ENCODE data around the gene PPP4R2.

PPP4R2 gene

DNA sequence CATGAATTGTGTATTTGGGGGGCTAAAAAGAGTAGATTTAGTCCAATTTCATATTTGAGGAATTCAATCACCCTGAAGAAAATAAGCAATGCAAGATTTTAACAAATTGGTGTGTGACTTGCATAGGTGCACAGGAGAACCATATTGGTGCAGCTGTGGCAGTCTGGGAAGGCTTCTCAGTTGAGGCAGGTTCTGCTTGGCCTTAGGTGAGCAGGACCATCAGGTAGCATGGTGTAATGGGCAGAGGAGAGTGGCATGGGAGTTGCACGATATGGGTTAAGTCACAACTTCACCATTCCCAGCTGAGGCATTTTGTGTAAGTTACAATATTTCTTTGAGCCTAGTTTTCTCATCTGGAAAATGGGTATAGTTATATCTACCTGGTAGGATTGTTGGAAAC is 75.3 kb downstream of the PPP4R2 start:
- DNase-seq (ENCODE audit: low read depth, low spot score): no peak

DNA sequence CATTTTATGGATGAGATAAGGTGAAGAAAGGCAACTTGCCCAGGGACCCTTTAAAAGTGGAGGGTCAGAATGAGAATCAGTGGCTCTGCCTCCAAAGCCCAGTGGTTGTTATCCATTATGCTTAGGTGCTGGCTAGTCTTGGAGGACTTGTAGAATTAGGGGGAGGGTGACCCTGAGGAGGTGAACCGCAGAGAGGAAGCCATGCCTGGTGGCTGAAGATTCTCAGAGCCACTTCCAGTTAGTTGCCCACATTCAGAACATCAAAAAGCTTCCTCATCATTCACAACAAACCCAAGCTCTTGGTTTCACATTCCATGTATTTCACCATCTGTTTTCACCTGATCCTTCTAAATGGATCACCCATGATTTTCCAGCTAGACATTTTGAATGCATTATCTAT is 76.0 kb downstream of the PPP4R2 start:
- CTCF ChIA-PET: interaction anchor here (1.0 to 1.9 kb wide), 4 partner anchors 13 to 222 kb away, joined by 5 to 9 read pairs (median 6); no protein-coding TSS in a partner anchor
- TF ChIP-seq, protein P1, sequence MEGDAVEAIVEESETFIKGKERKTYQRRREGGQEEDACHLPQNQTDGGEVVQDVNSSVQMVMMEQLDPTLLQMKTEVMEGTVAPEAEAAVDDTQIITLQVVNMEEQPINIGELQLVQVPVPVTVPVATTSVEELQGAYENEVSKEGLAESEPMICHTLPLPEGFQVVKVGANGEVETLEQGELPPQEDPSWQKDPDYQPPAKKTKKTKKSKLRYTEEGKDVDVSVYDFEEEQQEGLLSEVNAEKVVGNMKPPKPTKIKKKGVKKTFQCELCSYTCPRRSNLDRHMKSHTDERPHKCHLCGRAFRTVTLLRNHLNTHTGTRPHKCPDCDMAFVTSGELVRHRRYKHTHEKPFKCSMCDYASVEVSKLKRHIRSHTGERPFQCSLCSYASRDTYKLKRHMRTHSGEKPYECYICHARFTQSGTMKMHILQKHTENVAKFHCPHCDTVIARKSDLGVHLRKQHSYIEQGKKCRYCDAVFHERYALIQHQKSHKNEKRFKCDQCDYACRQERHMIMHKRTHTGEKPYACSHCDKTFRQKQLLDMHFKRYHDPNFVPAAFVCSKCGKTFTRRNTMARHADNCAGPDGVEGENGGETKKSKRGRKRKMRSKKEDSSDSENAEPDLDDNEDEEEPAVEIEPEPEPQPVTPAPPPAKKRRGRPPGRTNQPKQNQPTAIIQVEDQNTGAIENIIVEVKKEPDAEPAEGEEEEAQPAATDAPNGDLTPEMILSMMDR (IDR thresholded peaks at IDR 0.05; ENCODE audit: insufficient read depth, low read length, missing control alignments): no peak
- no peak for DNase-seq (ENCODE audit: low read depth, low spot score)
- POLR2A ChIA-PET: interaction anchor here (1.2 kb wide), 1 partner anchor 181 kb away, joined by 3 read pairs; no protein-coding TSS in a partner anchor
- H3K4me3 ChIP-seq (ENCODE audit: low read depth, low read length): no peak overlapping the region

More for the DNA sequence above, 75.3 kb downstream of the PPP4R2 start:
- no peak overlapping the region for H3K4me3 ChIP-seq (ENCODE audit: low read depth, low read length)
- ChIA-PET CTCF (interaction anchor here (1.4 to 1.9 kb wide), 2 partner anchors 14 to 221 kb away, joined by 5 to 9 read pairs; no protein-coding TSS in a partner anchor), POLR2A (interaction anchor here (1.1 kb wide), 1 partner anchor 475 kb away, joined by 4 read pairs; no protein-coding TSS in a partner anchor)
- TF ChIP-seq, protein P1 (IDR thresholded peaks at IDR 0.05; ENCODE audit: insufficient read depth, low read length, missing control alignments): no peak

DNA sequence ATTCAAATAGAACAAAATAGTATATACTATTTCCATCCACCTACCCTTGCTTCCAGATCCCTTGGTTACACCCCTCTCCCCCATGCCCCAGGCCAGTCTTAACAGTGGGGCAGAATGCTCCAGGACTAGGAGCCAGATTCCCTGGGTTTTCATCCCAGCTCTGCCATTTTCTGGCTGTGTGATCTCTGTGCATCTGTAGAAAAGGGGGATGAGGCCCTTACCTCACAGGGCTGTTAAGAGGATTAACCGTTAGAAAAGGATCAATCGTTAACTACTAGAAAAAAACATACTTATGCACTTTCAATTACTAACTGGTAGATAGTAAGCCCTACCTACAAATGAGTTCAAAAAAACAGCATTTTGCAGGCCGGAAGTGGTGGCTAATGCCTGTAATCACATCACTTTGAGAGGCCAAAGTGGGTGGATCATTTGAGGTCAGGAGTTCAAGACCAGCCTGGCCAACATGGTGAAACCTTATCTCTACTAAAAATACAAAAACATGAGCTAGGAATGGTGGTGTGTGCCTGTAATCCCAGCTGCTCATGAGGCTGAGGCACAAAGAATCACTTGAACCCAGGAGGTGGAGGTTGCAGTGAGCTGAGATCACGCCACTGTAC is 76.6 kb downstream of the PPP4R2 start:
- DNase-seq (ENCODE audit: low read depth, low spot score): no peak
- ChIA-PET CTCF (interaction anchor here (1.0 to 1.9 kb wide), 5 partner anchors 12 to 222 kb away, joined by 5 to 9 read pairs (median 6); no protein-coding TSS in a partner anchor), POLR2A (interaction anchor here (1.2 kb wide), 1 partner anchor 181 kb away, joined by 3 read pairs; no protein-coding TSS in a partner anchor)
- TF ChIP-seq, protein P1 (IDR thresholded peaks at IDR 0.05; ENCODE audit: insufficient read depth, low read length, missing control alignments): no peak
- H3K4me3 ChIP-seq (ENCODE audit: low read depth, low read length): no peak overlapping the region

DNA sequence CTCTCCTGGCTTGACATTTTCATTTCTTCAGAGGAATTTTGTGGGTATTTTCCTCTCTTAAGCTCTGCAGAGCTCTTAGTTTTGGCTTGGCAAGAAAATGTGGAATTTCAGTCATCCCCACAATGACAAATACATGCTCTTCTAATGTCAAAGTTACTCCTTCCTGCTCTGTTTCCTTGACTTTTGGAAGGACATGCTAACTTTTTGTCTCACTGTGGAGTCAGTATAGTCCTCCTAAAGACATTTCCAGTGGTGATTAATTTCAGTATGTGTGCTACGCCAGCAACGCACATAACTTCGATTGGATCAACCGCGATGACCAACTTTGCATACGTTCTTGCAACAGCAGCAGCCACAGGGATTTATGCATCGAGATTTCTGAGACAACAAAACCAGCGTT is 78.2 kb downstream of the PPP4R2 start:
- no peak for DNase-seq (ENCODE audit: low read depth, low spot score)
- ChIA-PET CTCF (interaction anchor here (1.8 kb wide), 1 partner anchor 11 kb away, joined by 6 read pairs; no protein-coding TSS in a partner anchor), POLR2A (no interaction called here)
- TF ChIP-seq, protein P1 (IDR thresholded peaks at IDR 0.05; ENCODE audit: insufficient read depth, low read length, missing control alignments): no peak
- no peak overlapping the region for H3K4me3 ChIP-seq (ENCODE audit: low read depth, low read length)

DNA sequence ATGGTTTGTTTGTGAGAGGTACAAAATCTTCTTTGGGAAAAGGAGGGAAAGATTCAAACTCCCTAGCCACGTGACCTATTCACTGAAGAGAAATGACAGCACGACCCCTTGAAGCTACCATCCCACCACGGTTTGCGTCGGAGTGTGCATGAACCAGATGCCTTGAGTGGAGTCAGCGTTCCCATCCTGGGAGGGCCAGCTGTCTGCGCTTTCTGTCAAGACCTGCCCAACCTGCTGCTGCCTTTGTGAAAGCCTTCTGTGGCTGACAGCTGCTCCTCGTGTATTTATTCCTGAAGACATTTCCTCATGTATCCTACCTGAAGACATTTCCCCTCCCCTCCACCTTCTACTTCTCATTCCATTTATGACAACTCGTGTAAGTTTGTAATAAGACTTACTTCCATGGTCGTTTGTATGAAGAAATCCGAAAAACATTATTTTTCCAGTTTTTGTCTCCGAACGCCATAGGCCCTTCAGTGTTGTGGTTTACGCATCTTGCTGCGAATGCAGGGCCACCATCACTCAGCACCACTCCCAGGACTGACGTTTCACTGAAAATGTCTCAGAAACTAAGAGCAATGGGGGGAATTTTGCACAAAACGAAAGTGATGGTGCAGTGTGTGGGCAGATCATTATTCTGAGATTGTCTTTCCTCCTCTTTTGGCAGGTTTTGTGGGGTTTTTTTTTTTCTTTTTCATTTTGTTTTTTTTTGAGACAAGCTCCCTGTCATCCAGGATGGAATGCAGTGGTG is 83.8 kb downstream of the PPP4R2 start:
- no peak overlapping the region for H3K4me3 ChIP-seq (ENCODE audit: low read depth, low read length)
- ChIA-PET CTCF (interaction anchor here (1.6 kb wide), 1 partner anchor 229 kb away, joined by 7 read pairs; no protein-coding TSS in a partner anchor), POLR2A (no interaction called here)
- TF ChIP-seq, protein P1 (IDR thresholded peaks at IDR 0.05; ENCODE audit: insufficient read depth, low read length, missing control alignments): no peak
- DNase-seq (ENCODE audit: low read depth, low spot score): no peak

DNA sequence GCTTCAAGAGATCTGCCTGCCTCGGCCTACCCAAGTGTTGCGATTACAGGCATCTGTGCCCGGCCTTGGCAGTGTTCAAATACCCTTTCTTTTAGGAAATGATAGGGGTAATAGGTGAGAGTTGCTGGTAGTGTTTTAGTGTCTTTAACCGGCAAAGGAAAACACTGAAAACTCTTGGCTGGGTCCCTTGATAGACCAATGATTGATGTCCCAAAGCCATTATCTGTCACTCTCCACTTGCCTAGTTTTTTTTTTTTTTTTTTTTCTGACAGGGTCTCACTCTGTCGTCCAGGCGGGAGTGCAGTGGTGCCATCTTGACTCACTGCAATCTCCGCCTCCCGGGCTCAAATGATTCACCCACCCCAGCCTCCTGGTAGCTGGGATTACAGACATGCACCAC is 84.5 kb downstream of the PPP4R2 start:
- H3K4me3 ChIP-seq (ENCODE audit: low read depth, low read length): no peak overlapping the region
- POLR2A ChIA-PET: no interaction called here
- no peak for DNase-seq (ENCODE audit: low read depth, low spot score)
- TF ChIP-seq, protein P1 (IDR thresholded peaks at IDR 0.05; ENCODE audit: insufficient read depth, low read length, missing control alignments): no peak
- CTCF ChIA-PET: interaction anchor here (1.0 kb wide), 1 partner anchor 143 kb away, joined by 3 read pairs; no protein-coding TSS in a partner anchor

Data from AG04449 (cell line).